GM19328 (cell line): ENCODE results near the gene ZDHHC7.
"Not testable (repeated sequence)": the region's sequence is repeated elsewhere in the genome, so short reads cannot be mapped to it uniquely, and the experiment has no call there.

ENCODE experiments used
- ATAC-seq: cut with Tn5 transposase; IDR thresholded peaks from one replicate; pipeline ENCODE4 v1.9.1; 2021; ENCODE audit warnings: mild to moderate bottlenecking, moderate library complexity; ENCODE audit not compliant: unreplicated experiment

Gene ZDHHC7

GRCh38 chr16:85045077-85045476 is 33.7 kb upstream of the ZDHHC7 start:
- no peak for ATAC-seq

DNA sequence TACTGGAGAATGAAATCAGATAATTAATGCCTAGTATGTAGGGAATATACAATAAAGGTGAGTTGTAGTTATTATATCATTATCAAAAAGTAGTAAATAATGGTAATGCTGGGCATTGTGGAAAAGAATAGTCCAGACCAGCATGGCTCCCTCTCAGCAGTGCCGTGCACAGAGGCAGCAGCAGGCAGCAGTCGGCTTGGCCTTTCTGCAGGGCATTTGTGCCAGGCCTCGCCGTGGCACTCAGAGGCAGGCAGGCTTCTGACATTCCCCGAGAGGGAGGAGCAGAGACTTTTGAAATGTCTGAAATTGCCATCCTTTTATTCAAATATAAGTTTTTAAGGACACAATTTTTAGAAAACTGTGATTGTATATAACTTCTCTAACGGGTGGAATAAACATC is 31.3 kb upstream of the ZDHHC7 start:
- no peak for ATAC-seq

GRCh38 chr16:85042167-85042526 is 30.8 kb upstream of the ZDHHC7 start:
- ATAC-seq, result no peak

GRCh38 chr16:85041219-85042166 is 30.2 kb upstream of the ZDHHC7 start:
- no peak for ATAC-seq

DNA sequence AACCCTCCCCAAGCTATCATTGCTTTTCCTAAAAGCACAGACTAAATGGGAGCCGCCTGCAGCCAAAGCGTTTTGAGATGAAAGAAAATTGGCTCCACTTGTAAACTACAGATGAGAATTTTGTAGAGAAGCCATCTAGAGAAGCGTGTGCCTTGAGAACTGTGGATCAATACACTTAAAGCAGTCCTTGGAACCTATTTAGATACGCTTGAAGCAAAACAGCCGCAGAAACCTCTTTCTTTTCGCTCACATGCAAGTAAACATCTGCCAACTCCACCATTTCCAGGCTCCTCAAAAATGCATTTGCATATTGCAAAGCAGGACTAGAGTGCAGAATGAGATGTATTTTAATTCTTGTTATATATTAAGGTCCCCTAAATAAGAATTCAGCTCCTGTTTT is 29.4 kb upstream of the ZDHHC7 start:
- no peak for ATAC-seq

- no peak for ATAC-seq
Observed at GRCh38 chr16:85037721-85038120, 26.4 kb upstream of the ZDHHC7 start.

- ATAC-seq, result no peak
Observed at GRCh38 chr16:85037050-85037410, 25.7 kb upstream of the ZDHHC7 start.

DNA sequence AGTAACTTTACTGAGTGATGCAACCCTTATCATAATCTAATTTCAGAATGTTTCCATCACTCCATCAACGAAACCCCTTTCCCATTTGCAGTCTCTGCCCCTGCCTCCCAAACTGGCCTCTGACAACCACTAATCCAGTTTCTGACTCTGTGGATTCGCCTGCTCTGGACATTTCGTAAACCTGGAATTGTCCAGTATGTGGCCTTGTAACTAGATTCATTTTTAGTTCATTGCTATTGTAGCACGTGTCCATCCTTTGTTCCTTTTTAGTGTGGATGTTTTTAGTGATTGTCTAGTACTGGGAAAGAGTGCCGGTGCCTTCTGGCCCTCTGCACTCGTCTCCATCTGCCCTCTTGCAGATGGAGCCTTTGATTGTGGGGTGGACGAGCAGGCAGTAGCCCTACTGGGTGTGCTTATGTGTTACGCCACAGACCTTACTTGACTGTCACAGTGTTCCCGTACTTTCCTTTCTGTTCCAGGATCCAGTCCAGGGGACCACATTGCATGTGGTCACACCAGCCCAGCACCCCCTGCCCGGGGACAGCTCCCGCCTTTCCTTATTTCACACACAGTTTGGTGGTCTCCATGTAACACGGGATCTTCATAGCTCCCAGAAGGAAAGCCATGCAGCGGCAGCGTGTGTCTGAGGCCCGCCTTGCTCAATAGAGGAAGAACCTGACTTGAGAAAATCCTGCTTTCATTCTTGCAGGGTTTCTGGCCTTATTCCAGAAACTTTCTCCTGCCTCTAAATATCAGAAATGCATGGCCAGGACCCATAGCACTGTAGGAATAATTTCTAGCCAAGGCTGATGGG is 25.1 kb upstream of the ZDHHC7 start:
- no peak for ATAC-seq

- no peak for ATAC-seq
Observed at GRCh38 chr16:85034591-85035433, 23.5 kb upstream of the ZDHHC7 start.

DNA sequence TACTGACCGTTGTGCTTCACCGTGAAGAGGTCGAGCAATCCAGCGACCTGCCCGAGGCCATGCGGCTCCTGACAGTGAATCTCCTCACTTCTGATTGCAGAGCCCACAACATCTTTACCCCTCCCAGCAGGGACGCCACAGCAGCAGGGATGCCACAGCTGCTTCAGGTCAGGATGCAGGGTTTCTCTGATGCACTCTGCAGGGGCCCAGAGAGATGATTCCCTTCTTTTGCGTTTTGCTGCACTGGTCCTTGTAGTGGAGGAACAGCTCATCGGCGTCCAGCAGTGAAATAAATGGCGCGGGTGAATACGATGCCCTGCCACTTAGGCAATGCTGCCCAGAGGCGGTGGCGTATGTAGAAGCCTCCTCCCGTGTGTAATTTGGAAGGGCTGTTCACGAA is 21.8 kb upstream of the ZDHHC7 start:
- ATAC-seq, result no peak

- not testable (repeated sequence) for ATAC-seq
Observed at GRCh38 chr16:85032187-85032586, 20.9 kb upstream of the ZDHHC7 start.

DNA sequence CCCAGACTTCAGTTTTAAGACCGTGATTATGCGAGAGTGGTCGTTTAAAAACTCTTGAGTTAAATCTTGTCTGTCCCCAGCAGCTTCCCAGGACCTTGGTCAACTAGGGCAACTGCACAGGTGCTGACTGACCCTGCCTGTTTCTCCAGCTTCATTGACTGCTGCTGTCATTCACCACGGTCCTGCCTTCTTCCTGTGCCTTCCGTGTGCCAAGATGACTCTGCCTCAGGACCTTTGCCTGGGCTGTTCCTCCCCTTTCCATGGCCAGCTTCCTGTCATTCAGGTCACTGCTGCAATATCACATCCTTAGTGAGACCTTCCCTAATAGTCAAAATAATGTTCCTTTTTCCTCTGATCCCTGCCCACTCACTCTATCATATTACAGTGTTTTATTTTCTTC is 20.1 kb upstream of the ZDHHC7 start:
- ATAC-seq, result no peak

DNA sequence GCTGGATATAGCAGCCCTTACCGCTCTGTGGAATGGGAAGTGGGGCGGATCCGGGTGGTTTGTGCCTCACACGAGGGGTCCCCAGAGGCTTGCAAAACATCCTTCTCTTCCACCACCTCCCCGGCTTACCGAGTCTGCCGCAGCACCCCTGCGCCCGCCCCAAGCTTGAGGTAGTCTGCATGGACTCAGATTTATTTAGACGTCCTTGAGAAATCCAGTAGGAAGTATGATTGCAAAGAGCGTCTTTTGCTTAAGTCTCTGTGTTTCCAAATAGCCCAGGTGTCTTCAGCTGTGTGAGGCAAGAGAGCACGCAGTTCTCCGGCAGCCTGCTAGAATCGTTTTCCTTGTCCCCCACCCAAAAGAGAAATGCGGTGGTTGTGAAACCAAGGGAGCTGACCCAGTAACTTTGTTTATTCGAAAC is 18.7 kb upstream of the ZDHHC7 start:
- no peak for ATAC-seq

GRCh38 chr16:85029408-85029784 is 18.1 kb upstream of the ZDHHC7 start:
- ATAC-seq, result no peak

DNA sequence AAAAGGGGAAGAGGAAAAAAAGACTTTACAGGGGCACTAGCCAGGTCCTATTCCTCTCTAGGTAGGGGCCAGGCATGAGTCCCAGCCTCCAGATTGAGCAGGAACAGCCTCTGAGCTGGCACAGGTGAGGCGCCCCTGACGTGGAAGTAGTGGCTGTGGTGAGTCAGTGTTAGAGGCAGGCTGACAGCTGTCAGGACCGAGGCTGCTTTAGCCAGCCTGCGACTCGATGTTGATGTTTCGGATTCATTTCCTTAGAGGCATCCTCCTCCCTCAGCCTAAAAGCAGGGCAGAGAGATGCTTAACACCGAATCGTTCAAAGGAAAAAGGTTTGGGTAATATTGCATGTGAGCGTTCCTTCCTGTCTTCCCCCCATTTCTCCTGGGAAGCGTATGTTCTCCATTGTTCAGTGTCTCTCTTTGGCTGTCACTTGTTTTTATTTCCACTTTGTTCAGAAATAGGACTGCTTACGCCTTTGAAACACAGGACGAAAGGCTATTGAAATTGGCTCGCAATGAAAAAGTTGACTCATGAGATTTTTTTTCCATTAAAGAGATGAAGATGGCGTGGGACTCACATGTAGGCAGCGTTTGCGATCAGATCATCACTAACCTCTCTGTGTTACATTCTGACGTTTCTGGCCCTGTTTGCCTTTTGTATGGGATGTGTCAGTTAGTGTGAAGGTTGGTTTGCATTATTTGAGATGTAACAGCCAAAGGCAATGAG is 17.5 kb upstream of the ZDHHC7 start:
- ATAC-seq, result no peak

DNA sequence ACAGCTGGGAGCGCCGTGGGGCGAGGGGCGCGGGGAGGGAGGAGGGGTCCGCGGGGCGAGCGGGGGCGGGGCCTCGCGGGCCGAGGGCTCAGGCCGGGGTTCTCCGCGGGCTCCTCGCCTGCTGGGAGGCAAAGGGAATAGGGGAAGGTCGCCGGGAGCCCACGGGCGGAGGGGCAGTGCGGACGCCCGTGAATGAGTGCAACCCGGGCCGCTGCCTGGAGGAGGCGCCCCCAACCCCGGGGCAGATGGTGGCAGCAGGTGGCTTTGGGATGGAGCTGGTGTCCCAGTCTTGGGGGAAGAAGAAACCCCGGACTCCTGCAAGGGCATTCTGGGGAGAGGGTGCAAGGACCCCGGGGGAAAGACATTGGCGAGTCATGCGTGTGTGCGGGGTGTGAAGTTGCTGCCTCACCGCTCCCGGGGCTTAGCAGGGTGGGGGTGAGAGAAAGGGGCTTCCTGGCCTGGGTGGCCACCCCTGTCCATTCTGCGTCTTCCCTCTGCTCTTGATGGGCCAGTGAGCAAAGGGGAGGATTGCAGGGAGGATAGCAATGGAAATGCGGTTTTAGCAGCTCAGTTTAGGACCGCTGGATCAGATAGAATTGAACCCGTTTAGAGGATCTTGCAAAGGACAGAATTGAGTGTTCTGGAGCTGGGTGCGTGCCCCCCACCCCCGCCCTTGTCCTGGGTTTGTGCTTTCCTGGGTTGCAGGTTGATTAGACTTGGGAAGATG is 16.8 kb upstream of the ZDHHC7 start:
- peak; percentile 34 for ATAC-seq

DNA sequence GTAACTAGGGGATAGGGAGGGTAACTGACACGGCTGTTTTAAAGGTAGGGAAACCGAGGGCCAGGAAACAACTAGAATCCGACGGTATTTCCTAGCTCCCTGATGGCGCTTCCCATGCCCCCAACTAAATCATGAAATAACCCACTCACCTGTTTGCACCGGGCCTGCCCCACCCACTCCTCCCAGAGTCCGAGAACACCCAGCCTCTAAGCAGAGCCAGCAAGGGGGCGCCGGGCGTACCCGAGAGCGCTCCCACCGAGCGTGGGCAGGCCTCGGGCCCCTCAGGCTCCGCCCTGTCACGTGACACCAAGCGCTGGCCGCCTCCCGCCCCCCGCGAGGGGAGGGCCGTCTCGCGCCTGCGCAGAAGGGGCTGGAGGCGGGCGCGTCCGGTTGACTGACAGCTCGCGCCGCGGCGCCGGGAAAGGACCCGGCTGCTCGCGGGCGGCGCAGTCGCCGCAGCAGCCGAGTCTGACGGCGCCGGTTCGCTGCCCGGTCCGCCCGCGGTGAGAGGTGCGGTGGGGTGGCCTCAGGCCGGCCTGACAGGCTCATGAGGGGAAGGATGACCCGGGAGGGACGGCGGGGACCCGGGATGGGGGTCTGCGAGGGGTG is 16.1 kb upstream of the ZDHHC7 start, which contains the start of gene KIAA0513:
KIAA0513 (plus strand) TSS at position 447 of the 609 bp plus-strand sequence. CDS start 39,277 bp downstream, outside the sequence.
- peak; percentile 87 for ATAC-seq

GRCh38 chr16:85026703-85027102 is 15.4 kb upstream of the ZDHHC7 start:
- no peak for ATAC-seq
